ENCODE measurements around the gene ASXL3.

ASXL3 gene

GRCh38 chr18:33665187-33665586 lies 87.2 kb downstream of the ASXL3 start:
- no peak for DNase-seq

DNA sequence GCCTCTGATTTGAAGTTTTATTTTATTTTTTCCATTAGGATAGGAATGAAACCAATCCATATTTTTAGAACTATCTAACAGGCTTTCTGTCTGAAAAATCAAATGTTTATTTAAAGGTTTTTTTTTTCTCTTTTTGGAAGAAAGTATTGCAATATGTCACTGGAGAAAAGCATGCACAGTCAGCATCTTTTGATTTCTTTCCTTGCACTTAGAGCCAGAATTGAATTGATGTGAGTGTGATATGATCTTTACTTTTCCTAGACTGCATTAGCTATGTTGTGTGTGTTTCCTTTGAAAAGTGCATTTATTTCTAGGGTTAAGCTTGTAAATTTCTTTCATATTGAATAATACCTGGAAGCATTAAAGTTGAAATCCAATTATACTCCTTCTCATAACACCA lies 87.6 kb downstream of the ASXL3 start:
- DNase-seq, result no peak

GRCh38 chr18:33666915-33667314 lies 88.9 kb downstream of the ASXL3 start:
- no peak for DNase-seq

DNA sequence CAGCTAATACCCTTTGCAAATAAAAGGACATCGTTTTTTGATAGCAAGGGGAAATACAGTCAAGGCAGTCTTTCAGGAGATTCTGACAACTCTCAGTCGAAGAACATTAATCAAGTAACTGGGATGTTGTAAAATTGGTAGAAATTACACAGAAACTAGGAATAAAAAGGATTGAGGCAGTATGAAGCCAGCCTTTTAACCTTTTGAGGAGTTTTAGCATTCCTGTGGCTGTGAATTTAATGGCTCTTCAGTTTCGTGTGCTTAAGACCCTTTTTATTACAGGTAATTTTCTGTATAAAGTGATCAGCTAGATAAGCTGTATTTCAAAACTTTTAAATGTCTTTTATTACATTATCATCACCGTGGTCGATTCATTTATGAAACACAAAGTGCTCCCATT lies 91.6 kb downstream of the ASXL3 start:
- DNase-seq, result no peak

- DNase-seq, result no peak
These were observed 92.0 kb downstream of the ASXL3 start for GRCh38 chr18:33670029-33670428.

GRCh38 chr18:33673689-33674088 lies 95.7 kb downstream of the ASXL3 start:
- no peak for DNase-seq

DNA sequence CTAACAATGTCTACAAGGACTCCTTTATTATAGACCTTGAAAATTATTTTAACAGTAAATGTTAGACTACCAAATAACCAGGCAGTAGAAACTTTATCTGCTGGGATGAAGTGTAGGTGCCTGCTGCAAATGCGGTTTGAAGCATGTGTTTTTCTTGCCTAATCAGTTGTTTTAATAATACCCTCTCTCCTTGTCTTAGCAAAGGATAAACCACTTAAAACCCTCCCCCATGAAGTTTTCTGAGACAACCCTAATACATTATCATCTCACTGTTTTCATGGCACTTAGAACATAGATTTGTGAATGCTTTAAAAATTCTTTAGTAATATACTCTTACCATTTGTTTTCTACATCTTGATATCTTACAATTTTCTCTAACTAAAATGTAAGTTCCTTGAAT lies 98.6 kb downstream of the ASXL3 start:
- no peak for DNase-seq

GRCh38 chr18:33677891-33678290 lies 99.9 kb downstream of the ASXL3 start:
- DNase-seq, result no peak

GRCh38 chr18:33682436-33682835 lies 104.4 kb downstream of the ASXL3 start:
- DNase-seq, result no peak

DNA sequence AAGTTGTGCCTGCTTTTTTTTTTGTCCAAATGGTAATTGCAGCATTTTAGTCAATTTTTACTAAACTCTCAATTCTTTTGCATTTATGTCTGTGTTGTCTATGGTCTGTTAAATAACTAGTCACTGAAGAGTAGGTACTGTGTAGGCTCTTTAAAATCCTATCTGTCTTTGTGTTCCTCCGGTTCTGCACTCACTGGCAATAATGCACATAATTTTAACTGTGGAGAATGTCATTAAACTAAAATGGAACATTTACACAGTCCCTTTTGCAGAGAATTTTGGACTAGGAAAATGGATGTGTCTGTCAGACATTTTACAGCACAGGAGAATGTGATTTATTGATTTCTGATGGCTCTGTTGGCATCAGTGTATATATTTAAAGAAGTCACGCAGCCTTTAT lies 116.6 kb downstream of the ASXL3 start:
- DNase-seq, result no peak

- no peak for DNase-seq
These were observed 118.5 kb downstream of the ASXL3 start for GRCh38 chr18:33696332-33697162.

DNA sequence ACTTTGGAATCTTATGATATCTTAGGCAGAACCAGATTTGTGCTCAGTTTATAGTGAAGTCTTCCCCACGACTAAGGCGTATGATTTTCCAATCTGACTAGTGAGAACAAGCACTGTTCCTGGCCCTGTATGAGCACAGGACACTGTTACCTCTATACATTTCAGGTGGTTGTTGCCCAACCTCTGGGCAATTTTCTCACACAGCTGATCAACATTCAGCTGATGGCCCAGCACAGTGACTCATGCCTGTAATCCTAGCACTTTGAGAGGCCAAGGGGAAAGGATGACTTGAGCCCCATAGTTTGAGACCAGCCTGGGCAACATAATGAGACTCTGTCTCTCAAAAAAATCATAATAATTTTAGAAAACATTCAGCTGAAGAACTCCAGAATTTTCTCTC lies 119.5 kb downstream of the ASXL3 start:
- no peak for DNase-seq

DNA sequence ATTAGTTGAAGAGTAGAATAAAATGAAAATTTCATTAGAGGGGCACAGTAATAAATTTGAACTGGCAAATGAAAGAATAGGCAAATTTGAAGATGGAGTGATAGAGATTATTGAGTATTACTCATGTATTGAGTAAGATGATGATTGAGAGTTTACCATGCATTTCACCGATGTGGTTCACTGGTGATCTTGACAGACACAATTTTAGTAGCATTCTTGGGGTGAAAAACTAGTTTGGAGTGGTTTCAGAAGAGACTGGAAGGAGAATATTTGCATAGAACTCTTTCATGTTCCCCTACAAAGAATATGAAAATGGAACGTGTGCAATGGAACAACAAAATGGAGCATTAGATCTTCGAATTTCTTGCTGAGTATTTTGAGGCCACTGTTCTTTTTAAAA lies 121.4 kb downstream of the ASXL3 start:
- no peak for DNase-seq

- no peak for DNase-seq
These were observed 122.5 kb downstream of the ASXL3 start for GRCh38 chr18:33700513-33700976.

GRCh38 chr18:33702625-33703024 lies 124.6 kb downstream of the ASXL3 start:
- no peak for DNase-seq

GRCh38 chr18:33706391-33706790 lies 128.4 kb downstream of the ASXL3 start:
- DNase-seq, result no peak

- DNase-seq, result no peak
These were observed 130.9 kb downstream of the ASXL3 start for GRCh38 chr18:33708876-33709275.

DNA sequence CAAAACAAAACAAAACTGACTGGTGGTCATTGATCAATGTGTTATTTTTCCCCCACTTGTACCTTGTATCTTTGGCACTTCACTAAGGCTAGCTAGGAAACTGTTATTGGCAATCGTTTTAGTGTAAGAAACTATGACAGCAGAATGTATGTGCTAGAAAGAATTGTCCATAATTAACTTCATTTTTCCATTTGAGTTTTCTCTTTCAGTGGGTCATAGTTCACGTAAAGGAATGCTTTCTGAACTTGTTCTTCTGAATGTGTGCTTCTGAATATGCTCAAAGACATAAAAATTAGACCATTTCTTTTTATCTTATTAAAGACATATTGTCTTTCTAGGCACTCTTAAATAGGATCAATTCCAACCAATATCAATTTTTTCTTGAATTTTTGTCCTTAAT lies 132.2 kb downstream of the ASXL3 start:
- DNase-seq, result no peak

DNA sequence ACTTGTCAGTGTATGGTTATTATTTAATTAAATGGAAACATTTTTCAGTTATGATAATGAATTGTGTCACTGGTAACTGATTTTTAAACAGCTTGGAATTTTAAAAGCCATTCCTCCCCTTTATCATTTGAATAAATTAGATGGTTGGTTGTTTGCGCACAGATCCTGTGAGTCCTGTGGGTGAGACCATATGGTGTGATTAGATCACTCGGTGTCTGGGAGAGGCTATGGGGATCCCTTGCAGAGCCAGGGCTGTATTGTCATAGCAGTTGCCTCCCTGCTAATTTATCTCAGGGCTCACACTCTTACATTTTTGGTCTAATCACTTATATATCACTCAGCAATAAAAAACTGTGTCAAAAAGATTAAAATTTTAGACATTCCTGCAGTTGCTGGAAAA lies 133.5 kb downstream of the ASXL3 start:
- DNase-seq, result peak; percentile 78

GRCh38 chr18:33712719-33713118 lies 134.7 kb downstream of the ASXL3 start:
- no peak for DNase-seq

DNA sequence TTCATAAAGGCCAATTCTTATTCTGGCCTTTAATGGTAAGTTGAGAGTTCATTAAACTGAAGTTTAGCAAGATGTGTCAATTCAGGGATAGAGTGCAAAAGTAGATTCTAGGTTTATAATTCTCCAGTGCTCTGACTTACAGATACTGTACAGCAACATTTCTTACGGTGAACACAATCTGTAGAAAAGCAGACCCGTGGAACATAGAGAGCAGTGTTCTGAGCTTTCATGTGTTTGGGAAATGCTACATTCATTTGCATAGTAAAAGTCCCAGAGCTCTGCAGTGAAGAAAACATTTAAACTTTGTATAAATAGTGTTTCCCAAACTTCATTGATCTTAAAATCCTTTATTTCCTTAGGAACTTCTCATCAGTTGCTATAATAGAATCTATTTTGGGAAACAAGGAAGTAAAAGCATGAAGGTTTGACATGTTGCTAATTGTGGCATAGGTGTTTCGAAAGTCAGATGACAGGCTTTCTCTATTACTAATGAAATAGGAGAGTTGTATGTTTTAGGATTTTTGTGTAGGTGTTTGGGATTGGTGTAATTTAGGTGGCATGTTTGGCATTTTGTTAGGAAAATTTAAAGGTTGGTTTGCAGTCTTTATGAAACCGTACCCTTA lies 138.2 kb downstream of the ASXL3 start:
- DNase-seq, result no peak

GRCh38 chr18:33717339-33717738 lies 139.3 kb downstream of the ASXL3 start:
- DNase-seq, result no peak

DNA sequence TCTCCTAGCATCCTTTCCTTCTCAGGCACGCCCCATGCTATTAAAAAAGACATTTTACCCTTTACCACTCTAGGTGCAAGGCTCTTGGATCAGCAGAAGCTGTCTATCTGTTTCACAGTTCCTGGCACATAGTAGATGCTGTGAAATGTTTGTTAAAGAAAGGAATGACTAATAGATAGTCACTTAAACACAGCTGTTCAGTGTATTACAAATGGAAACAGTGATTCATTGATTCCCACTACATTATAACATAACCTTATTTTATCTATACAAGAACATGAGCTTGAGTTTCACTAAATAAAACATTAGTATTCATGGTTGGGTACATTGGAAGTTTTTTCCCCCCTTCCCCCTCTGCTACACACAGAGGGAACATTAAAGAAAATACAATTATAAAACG lies 142.1 kb downstream of the ASXL3 start:
- peak; percentile 27 for DNase-seq

DNA sequence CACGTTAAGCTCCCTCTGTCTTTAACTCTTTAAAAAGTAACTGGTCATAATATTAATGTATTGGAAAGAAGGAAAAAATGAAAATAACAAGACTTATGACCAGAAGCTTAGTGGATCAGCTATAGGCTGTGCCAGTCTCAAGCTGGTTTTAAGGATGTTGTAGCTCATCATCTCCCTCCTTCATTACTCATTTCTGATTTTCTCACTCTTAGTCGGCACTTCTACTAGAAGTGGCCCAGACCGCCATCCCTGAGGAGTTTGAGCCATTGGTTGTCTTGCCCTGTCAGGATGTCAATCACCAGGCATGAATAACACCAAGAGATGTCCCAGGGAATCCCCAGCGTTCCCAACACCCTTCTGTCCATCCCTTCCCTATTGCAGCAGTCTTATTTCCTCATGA lies 151.5 kb downstream of the ASXL3 start:
- DNase-seq, result no peak

DNA sequence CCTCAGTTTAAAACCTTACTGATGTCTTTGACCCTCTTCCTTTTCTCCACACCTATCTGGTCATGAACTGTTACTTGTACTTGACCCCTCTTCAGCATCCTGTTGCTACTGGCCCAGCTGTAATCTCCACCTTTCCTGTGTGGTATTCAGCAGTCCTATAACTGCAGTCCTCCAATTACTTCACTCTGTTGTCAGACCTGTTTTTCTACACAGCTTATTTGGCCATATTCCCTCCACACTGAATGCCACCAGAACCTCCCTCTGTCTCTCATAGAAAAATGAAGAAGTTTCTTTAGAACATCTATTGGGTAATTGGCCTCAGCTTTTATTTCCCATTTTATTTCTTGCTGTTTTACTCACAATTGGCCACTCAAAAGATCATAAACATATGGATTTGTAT lies 155.4 kb downstream of the ASXL3 start:
- DNase-seq, result no peak

Data from NCI-H446 treated with DMSO at 0.1 percent for 48 hours (cell line).